BLaER1 (cell line): ENCODE measurements around the gene FRMD4A.

Source experiments
- H3K27ac ChIP-seq: shearing (Covaris generic); formaldehyde crosslinking; 2 replicates; pipeline ENCODE4 v1.8.1; 2022
- H3K27me3 ChIP-seq: shearing (Covaris generic); formaldehyde crosslinking; 2 replicates; pipeline ENCODE4 v1.8.1; 2022
- H3K36me3 ChIP-seq: shearing (Covaris generic); formaldehyde crosslinking; 2 replicates; pipeline ENCODE4 v1.8.1; 2022
- H3K4me1 ChIP-seq: shearing (Covaris generic); formaldehyde crosslinking; 2 replicates; pipeline ENCODE4 v1.8.1; 2022
- H3K4me2 ChIP-seq: shearing (Covaris generic); formaldehyde crosslinking; 2 replicates; pipeline ENCODE4 v1.8.1; 2022
- H3K4me3 ChIP-seq: shearing (Covaris generic); formaldehyde crosslinking; 2 replicates; pipeline ENCODE4 v1.8.1; 2022
- H3K9ac ChIP-seq: shearing (Covaris generic); formaldehyde crosslinking; 2 replicates; pipeline ENCODE4 v1.8.1; 2022
- H3K9me3 ChIP-seq: shearing (Covaris generic); formaldehyde crosslinking; 2 replicates; pipeline ENCODE4 v1.8.1; 2022
- H4K20me1 ChIP-seq: shearing (Covaris generic); formaldehyde crosslinking; 2 replicates; pipeline ENCODE4 v1.8.1; 2022
- Cebpa-rat ChIP-seq: shearing (Covaris generic); IDR thresholded peaks from 2 replicates; pipeline ENCODE4 v1.8.1; 2022

The FRMD4A gene

DNA sequence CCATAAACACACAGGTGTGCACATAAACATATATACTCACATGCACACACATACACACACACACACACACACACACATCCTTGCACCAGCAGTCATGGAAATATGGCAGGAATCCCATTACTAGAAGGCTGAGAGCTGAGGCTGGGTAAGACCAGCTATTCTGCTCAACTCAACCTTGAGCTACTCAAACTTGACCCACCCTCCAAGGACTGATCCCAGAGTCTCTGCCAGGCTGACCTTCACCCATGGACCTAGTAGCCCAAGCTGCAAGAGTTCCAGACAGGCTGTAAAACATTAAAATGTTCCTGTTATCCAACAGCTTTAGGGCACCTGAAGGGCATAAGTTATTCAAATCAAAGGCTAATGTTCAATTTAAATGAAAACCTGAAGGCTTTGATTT, 134.6 kb downstream of the FRMD4A start:
- no peak overlapping the region for H3K9ac ChIP-seq
- no peak overlapping the region for H3K4me3 ChIP-seq
- no peaks in the 10 kb centered on the region for H3K36me3 ChIP-seq
- H4K20me1 ChIP-seq = no peaks in the 10 kb centered on the region
- H3K9me3 ChIP-seq = no peaks in the 10 kb centered on the region
- H3K27ac ChIP-seq = no peak overlapping the region
- TF ChIP-seq Cebpa-rat = no peak
- no peak overlapping the region for H3K4me2 ChIP-seq
- no peaks in the 10 kb centered on the region for H3K27me3 ChIP-seq
- H3K4me1 ChIP-seq = peaks cover 8% of the 10 kb centered on the region

DNA sequence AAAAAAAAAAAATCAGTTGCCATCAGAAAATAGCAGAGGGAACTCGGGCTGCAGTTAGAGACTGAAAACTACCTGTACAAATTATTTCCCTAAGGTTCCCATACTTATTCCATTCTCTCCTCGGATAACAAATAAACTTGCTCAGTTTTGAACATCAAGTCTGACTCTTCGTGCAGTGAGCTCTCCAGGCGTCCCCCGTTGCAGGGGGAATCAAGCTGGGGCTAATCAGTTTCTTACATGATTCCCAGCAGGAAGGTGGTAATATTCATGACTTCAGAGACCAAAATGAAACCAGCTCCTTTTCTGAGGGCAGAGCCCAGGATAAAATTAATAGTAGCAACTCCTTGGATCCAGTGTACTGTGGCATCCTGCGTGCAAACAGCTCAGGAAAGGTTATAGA, 135.3 kb downstream of the FRMD4A start:
- no peak overlapping the region for H3K9ac ChIP-seq
- H4K20me1 ChIP-seq = no peaks in the 10 kb centered on the region
- no peak overlapping the region for H3K27ac ChIP-seq
- no peaks in the 10 kb centered on the region for H3K36me3 ChIP-seq
- H3K9me3 ChIP-seq = no peaks in the 10 kb centered on the region
- H3K4me2 ChIP-seq = no peak overlapping the region
- no peak overlapping the region for H3K4me3 ChIP-seq
- H3K4me1 ChIP-seq = peaks cover 8% of the 10 kb centered on the region
- TF ChIP-seq Cebpa-rat = no peak
- no peaks in the 10 kb centered on the region for H3K27me3 ChIP-seq

DNA sequence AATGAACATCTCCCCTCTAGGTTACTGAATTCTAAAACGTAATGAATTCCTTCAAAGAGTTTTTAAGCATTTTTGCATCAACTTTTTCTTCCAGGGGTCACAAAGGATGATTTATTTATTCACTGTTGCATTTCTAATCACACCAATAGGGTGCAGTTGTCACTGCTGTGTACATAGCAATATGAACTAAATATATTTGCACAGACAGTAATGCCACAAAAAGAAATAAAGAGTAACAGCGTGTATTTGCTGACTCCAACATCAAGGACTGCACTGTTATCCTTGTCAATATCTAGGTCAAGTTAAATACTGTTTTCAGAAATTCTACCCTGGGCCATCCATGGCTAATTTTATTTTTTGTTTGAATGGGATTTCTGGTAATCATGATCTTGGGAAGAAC, 138.0 kb downstream of the FRMD4A start:
- TF ChIP-seq Cebpa-rat = no peak
- Histone ChIP-seq H3K9ac (no peak overlapping the region), H3K4me2 (no peak overlapping the region), H3K9me3 (no peaks in the 10 kb centered on the region), H3K4me3 (no peak overlapping the region), H3K27ac (no peak overlapping the region), H3K4me1 (peaks cover 8% of the 10 kb centered on the region), H4K20me1 (no peaks in the 10 kb centered on the region), H3K27me3 (no peaks in the 10 kb centered on the region), H3K36me3 (no peaks in the 10 kb centered on the region)

DNA sequence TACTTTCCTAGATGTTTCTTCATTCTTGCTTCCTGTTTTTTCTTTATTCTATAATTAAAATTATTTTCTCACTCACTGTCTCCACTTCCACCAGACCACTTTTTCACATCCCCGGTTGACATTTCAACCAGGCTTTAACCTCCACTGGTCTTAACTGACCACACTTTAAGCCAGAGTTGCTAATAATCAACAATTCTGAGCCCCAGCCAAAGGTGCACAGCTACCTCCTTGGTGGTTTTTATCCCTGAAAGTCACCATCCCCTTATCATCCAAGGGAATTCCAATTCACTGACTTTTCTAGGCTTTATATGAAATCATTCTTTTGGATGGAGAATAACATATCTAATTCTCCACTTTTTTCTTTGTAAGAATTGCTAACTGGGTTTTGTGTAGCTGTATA, 138.9 kb downstream of the FRMD4A start:
- Histone ChIP-seq H3K9ac (no peak overlapping the region), H3K9me3 (no peaks in the 10 kb centered on the region), H3K4me1 (peaks cover 8% of the 10 kb centered on the region), H3K4me2 (0 out of 2 replicates have a peak overlapping the region, but pooled peaks have one; percentile 18), H3K36me3 (no peaks in the 10 kb centered on the region), H3K27ac (no peak overlapping the region), H3K27me3 (no peaks in the 10 kb centered on the region), H3K4me3 (no peak overlapping the region), H4K20me1 (no peaks in the 10 kb centered on the region)
- no peak for TF ChIP-seq Cebpa-rat

DNA sequence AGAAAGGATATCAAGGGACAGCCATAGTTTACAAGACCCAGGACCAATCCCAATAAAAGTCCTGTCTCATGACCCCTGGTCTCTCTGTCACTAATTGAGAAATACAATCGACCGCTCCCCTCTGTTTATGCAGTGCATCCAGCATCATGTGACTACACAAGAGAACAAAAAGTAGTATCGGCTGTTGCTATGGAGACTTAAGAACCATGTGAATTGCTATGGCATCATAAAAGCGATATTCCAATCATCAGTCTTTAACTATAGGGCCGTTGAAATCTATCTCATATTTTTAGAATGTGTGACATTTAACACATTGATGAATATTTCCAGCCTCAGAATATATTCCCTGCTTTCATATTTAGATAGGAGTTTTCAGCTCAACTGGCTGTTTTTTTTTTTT, 139.3 kb downstream of the FRMD4A start:
- H3K27me3 ChIP-seq = no peaks in the 10 kb centered on the region

DNA sequence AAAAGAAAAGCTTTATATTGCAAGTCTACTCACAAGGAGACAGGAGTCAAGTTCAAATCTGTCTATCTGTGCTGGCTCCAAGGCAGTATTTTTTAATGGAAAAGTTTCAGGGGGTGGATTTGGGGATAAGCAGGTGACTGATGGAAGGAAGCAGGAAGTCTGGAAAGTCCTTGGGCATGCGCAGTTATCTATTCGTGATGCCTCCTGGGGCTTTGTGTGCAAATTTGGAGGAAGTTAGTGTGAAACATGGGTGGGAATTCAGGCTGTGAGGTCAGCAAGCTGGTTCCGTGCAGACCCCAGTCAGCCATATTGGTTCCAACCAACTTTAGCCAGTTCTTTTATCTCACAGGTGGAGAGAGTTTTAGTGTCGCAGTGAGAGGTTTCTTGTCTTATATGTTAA, 140.0 kb downstream of the FRMD4A start:
- Histone ChIP-seq H3K36me3 (no peaks in the 10 kb centered on the region), H4K20me1 (no peaks in the 10 kb centered on the region), H3K4me3 (no peak overlapping the region), H3K9ac (no peak overlapping the region), H3K27ac (no peak overlapping the region), H3K27me3 (no peaks in the 10 kb centered on the region), H3K9me3 (no peaks in the 10 kb centered on the region), H3K4me2 (no peak overlapping the region), H3K4me1 (peaks cover 20% of the 10 kb centered on the region)
- TF ChIP-seq Cebpa-rat = no peak

More for the DNA sequence above, 139.3 kb downstream of the FRMD4A start:
- H3K9ac ChIP-seq = no peak overlapping the region
- H3K4me1 ChIP-seq = peaks cover 13% of the 10 kb centered on the region
- H3K36me3 ChIP-seq = no peaks in the 10 kb centered on the region
- no peaks in the 10 kb centered on the region for H3K9me3 ChIP-seq
- no peaks in the 10 kb centered on the region for H4K20me1 ChIP-seq
- 0 out of 2 replicates have a peak overlapping the region, but pooled peaks have one; percentile 18 for H3K4me2 ChIP-seq
- H3K27ac ChIP-seq = no peak overlapping the region
- H3K4me3 ChIP-seq = no peak overlapping the region
- no peak for TF ChIP-seq Cebpa-rat

DNA sequence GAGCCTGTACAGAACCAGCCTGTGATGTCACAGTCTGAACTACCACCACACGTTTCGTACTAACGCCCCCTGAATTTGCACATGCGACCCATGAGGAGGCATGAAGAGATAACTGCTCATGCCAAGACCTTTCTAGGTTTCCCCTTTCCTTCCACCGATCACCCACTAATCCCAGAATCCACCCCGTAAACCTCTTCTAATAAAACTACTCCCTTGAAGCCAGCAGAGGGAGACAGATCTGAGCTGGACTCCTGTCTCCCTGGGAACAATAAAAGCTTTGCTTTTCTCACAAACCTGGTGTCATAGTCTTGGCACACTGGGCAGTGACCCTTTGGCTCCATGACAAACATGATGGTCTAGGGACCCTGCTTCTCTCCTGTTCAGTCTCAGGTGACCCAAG, 144.5 kb downstream of the FRMD4A start:
- Histone ChIP-seq H3K4me1 (peaks cover 31% of the 10 kb centered on the region), H4K20me1 (no peaks in the 10 kb centered on the region), H3K27ac (no peak overlapping the region), H3K9me3 (no peaks in the 10 kb centered on the region), H3K27me3 (no peaks in the 10 kb centered on the region), H3K36me3 (no peaks in the 10 kb centered on the region), H3K4me3 (no peak overlapping the region), H3K4me2 (peak overlapping the region; percentile 82), H3K9ac (no peak overlapping the region)
- TF ChIP-seq Cebpa-rat = no peak

DNA sequence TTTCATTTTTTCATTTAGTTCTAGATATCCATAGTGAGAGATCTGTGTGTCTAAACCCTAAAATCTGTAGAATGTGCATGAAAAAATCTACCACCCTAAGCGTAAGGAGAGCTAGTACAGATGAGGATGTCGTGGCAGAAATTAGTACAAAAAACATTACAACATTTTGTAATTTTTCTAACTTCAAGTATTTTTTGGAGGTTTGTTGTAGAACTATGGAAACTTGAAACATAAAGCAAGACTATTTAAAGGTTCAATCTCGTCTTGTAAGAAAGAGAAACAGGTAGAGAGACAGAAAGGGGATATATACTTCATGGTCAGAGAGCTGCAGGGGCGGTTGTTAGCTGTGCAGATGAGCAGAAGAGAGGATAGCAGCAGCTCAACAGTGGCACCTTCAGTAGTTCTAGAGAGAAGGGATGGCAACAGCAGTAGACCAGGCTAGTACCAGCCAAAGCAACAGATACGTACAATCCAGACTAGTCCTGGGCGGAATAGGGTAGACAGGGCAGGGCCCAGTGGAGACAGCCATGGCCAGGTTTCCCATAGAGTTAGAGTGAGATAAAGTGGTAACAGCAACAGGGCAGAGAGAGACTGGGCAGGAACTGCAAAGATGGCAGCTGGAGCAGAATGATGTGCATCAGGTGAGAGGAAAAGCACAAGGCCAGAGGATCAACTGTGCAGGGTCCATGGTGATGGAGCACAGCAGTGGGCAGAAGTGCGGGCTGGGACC, 145.2 kb downstream of the FRMD4A start:
- Histone ChIP-seq H3K27me3 (no peaks in the 10 kb centered on the region), H3K4me1 (peaks cover 31% of the 10 kb centered on the region), H3K9me3 (no peaks in the 10 kb centered on the region), H3K4me2 (peak overlapping the region; percentile 82), H4K20me1 (no peaks in the 10 kb centered on the region), H3K9ac (peak overlapping the region; percentile 79), H3K4me3 (peak overlapping the region; percentile 44; the same call in 1 of the 2 replicates), H3K27ac (peak overlapping the region; percentile 88), H3K36me3 (no peaks in the 10 kb centered on the region)
- no peak for TF ChIP-seq Cebpa-rat

DNA sequence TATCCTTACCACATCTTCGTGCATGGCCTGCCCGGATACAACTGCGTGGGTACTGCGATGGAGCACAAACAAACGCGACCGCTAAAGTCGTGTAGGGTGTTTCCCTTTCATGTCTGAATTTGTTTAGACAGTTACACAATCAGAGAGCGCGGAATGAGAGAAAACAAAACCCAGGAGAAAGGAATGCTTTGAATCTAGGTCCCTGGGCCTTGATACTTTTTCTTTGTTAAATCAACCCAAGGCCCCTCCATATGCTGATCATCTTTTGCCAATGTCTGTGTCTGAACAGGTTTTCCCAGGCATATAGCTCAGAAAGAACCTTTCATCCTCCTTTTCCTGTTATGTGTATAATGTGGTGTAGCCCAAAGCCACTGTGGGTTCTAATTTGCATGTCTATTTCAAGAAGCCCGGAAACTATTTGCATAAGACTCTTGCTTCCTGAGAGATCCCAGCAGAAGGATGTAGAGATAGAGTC, 145.8 kb downstream of the FRMD4A start:
- Histone ChIP-seq H3K27ac (peak overlapping the region; percentile 88), H3K36me3 (no peaks in the 10 kb centered on the region), H3K4me3 (peak overlapping the region; percentile 44; the same call in 1 of the 2 replicates), H4K20me1 (no peaks in the 10 kb centered on the region), H3K9ac (peak overlapping the region; percentile 79), H3K4me1 (peaks cover 31% of the 10 kb centered on the region), H3K27me3 (no peaks in the 10 kb centered on the region), H3K4me2 (peak overlapping the region; percentile 82), H3K9me3 (no peaks in the 10 kb centered on the region)
- TF ChIP-seq Cebpa-rat = peak; percentile 95

DNA sequence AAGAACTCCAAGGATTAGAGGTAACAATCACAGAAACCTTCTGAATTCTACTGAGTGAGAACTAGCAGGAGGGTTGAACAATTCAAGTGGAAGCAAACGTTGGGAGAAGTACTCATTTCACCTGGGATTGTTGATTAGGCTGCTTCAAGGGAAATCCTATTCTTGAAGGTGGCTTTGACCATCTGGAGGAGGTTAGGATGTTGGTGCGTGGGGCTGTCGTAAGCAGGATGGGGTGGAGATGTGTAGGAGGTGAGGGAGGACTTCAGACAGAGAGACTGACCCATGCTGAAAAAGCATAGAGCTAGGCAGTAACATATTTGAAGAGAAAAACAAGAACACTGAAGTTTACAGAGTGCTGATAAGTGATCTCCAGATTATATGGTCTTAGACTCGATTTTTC, 147.9 kb downstream of the FRMD4A start:
- H4K20me1 ChIP-seq = no peaks in the 10 kb centered on the region
- no peak overlapping the region for H3K27ac ChIP-seq
- no peaks in the 10 kb centered on the region for H3K27me3 ChIP-seq
- H3K4me1 ChIP-seq = peaks cover 31% of the 10 kb centered on the region
- no peak for TF ChIP-seq Cebpa-rat
- H3K4me2 ChIP-seq = no peak overlapping the region
- H3K9ac ChIP-seq = no peak overlapping the region
- H3K4me3 ChIP-seq = no peak overlapping the region
- H3K36me3 ChIP-seq = no peaks in the 10 kb centered on the region
- H3K9me3 ChIP-seq = no peaks in the 10 kb centered on the region
